H1 (cell line): ENCODE results near the gene PRMT5. TPM values are rescaled to one million over a fixed set of nuclear protein-coding genes. Genes with fewer than 3 reads are reported as not detected.
A peak's percentile ranks its signal among the peaks of the same experiment; 100 is the strongest.

Experiments used
- CTCF ChIA-PET: fragments of 300-600 bp; sonication (Branson Sonifier 250); formaldehyde crosslinking; loops from one replicate; lab custom pipeline; 2021; ENCODE audit not compliant: partially characterized antibody; lab: Charles Lee
- POLR2A ChIA-PET: fragments of 300-600 bp; sonication (Branson Sonifier 250); formaldehyde crosslinking; loops from one replicate; lab custom pipeline; 2021; ENCODE audit warnings: inconsistent platforms; ENCODE audit not compliant: partially characterized antibody; lab: Charles Lee
- DNase-seq, 2 experiments: peaks; one replicate each; pipeline versions ENCODE4 v3.0.0 to v3.0.0-alpha.2; 2010 to 2022; ENCODE audit warnings: low spot score in 2 of 2, low read depth in 1 of 2, mixed read lengths in 1 of 2
- FAIRE-seq: peaks from 2 replicates; lab custom pipeline; 2011; peaks lifted over from hg19 to GRCh38; lab: Jason Lieb, UNC
- H2AFZ ChIP-seq: 2 replicates; pipeline ENCODE4 v1.8.1; 2012; ENCODE audit warnings: low read length, inconsistent platforms
- H2AK5ac ChIP-seq: 2 replicates; pipeline ENCODE4 v1.6.1; 2013; ENCODE audit warnings: low read depth, low read length
- H2BK120ac ChIP-seq: replicated peaks from 2 replicates; pipeline ENCODE3; 2013; ENCODE audit warnings: low read depth, low read length, inconsistent platforms
- H2BK12ac ChIP-seq: 2 replicates; pipeline ENCODE4 v1.6.1; 2013; ENCODE audit warnings: low read depth, low read length
- H2BK15ac ChIP-seq: 2 replicates; pipeline ENCODE4 v1.6.1; 2013; ENCODE audit warnings: low read length
- H2BK20ac ChIP-seq: 2 replicates; pipeline ENCODE4 v1.6.1; 2013; ENCODE audit warnings: low read length
- H2BK5ac ChIP-seq: 2 replicates; pipeline ENCODE4 v1.6.1; 2013; ENCODE audit warnings: low read depth, low read length
- H3K14ac ChIP-seq: 2 replicates; pipeline ENCODE4 v1.6.1; 2013; ENCODE audit warnings: inconsistent platforms; ENCODE audit not compliant: insufficient read length
- H3K18ac ChIP-seq: 2 replicates; pipeline ENCODE4 v1.6.1; 2013; ENCODE audit warnings: low read length; ENCODE audit errors: extremely low read depth
- H3K23ac ChIP-seq: 2 replicates; pipeline ENCODE4 v1.6.1; 2013; ENCODE audit warnings: inconsistent platforms; ENCODE audit not compliant: insufficient read length
- H3K23me2 ChIP-seq: 2 replicates; pipeline ENCODE4 v1.6.1; 2013; ENCODE audit warnings: low read depth, low read length
- H3K27ac ChIP-seq: 2 replicates; pipeline ENCODE4 v1.6.1; 2011; ENCODE audit warnings: low read depth, low read length, inconsistent platforms
- H3K27me3 ChIP-seq, 4 experiments: replicated peaks in 1 of 4; 1 replicate in 1 of 4; 2 replicates in 3 of 4; pipeline versions ENCODE4 v1.6.1 to v1.8.1; 2011 to 2013; ENCODE audit warnings: low read length in 3 of 4, mild to moderate bottlenecking in 3 of 4, inconsistent platforms in 2 of 4, mixed read lengths in 2 of 4, moderate library complexity in 1 of 4; ENCODE audit not compliant: control insufficient read depth in 3 of 4, insufficient read depth in 3 of 4; ENCODE audit errors: extremely low read depth in 1 of 4
- H3K36me3 ChIP-seq, 4 experiments: 2 replicates each; pipeline versions ENCODE4 v1.6.1 to v1.8.1; 2011 to 2013; ENCODE audit warnings: mild to moderate bottlenecking in 4 of 4, low read length in 3 of 4, moderate library complexity in 2 of 4, control low read depth in 1 of 4, inconsistent platforms in 1 of 4; ENCODE audit not compliant: insufficient read depth in 4 of 4, control insufficient read depth in 2 of 4
- H3K4ac ChIP-seq: replicated peaks from 2 replicates; pipeline ENCODE3; 2013; ENCODE audit warnings: low read length, low read depth, mixed read lengths, inconsistent platforms; ENCODE audit not compliant: insufficient read length
- H3K4me1 ChIP-seq, 4 experiments: replicated peaks in 1 of 4; 1 replicate in 1 of 4; 2 replicates in 3 of 4; pipeline versions ENCODE4 v1.6.1 to v1.8.1; 2011 to 2013; ENCODE audit warnings: low read length in 3 of 4, inconsistent platforms in 2 of 4, mixed read lengths in 1 of 4; ENCODE audit not compliant: insufficient read depth in 4 of 4, control insufficient read depth in 3 of 4
- H3K4me2 ChIP-seq, 2 experiments: 2 replicates each; pipeline versions ENCODE4 v1.6.1 to v1.8.1; 2011 to 2013; ENCODE audit warnings: low read depth in 2 of 2, low read length in 2 of 2, control low read depth in 1 of 2, inconsistent platforms in 1 of 2, mild to moderate bottlenecking in 1 of 2; ENCODE audit not compliant: insufficient read depth in 1 of 2
- H3K4me3 ChIP-seq, 4 experiments: fragments of 200-600, 300-600 bp in 1 of 4; sonication (generic), shearing (Covaris generic), sonication (Bioruptor Twin) in 1 of 4; 2 replicates each; pipeline versions ENCODE4 v1.5.1 to v1.8.1; 2011 to 2016; ENCODE audit warnings: low read length in 4 of 4, low read depth in 3 of 4, control low read depth in 2 of 4, inconsistent platforms in 2 of 4, mild to moderate bottlenecking in 2 of 4, mixed read lengths in 1 of 4, moderate library complexity in 1 of 4; ENCODE audit not compliant: insufficient read depth in 2 of 4; ENCODE audit errors: extremely low read depth in 1 of 4
- H3K56ac ChIP-seq: replicated peaks from 2 replicates; pipeline ENCODE3; 2013; ENCODE audit warnings: low read depth, mild to moderate bottlenecking, mixed read lengths, low read length, inconsistent platforms; ENCODE audit not compliant: insufficient read length
- H3K79me1 ChIP-seq: 2 replicates; pipeline ENCODE4 v1.6.1; 2013; ENCODE audit warnings: low read depth, low read length, control low read depth
- H3K79me2 ChIP-seq, 2 experiments: 2 replicates each; pipeline versions ENCODE4 v1.6.1 to v1.8.1; 2012 to 2013; ENCODE audit warnings: low read length in 2 of 2, mild to moderate bottlenecking in 2 of 2, inconsistent platforms in 1 of 2; ENCODE audit not compliant: insufficient read depth in 2 of 2, control insufficient read depth in 1 of 2
- H3K9ac ChIP-seq, 4 experiments: replicated peaks in 1 of 4; 1 replicate in 1 of 4; 2 replicates in 3 of 4; pipeline versions ENCODE4 v1.6.1 to v1.8.1; 2011 to 2013; ENCODE audit warnings: low read depth in 3 of 4, low read length in 3 of 4, control low read depth in 2 of 4, mild to moderate bottlenecking in 2 of 4, moderate library complexity in 2 of 4, inconsistent platforms in 1 of 4; ENCODE audit errors: extremely low read depth in 1 of 4
- H3K9me3 ChIP-seq, 2 experiments: 2 replicates each; pipeline versions ENCODE4 v1.6.1 to v1.8.1; 2012 to 2013; ENCODE audit warnings: mild to moderate bottlenecking in 2 of 2, moderate library complexity in 2 of 2, control low read depth in 1 of 2, inconsistent platforms in 1 of 2, low read depth in 1 of 2, low read length in 1 of 2, mixed read lengths in 1 of 2; ENCODE audit not compliant: insufficient read depth in 2 of 2
- H4K20me1 ChIP-seq, 2 experiments: replicated peaks in 1 of 2; 2 replicates each; pipeline versions ENCODE3 to v1.8.1; 2011 to 2013; ENCODE audit warnings: inconsistent platforms in 2 of 2, low read length in 2 of 2, mild to moderate bottlenecking in 1 of 2; ENCODE audit not compliant: insufficient read depth in 2 of 2, control insufficient read depth in 1 of 2
- H4K5ac ChIP-seq: 2 replicates; pipeline ENCODE4 v1.6.1; 2013; ENCODE audit warnings: low read length, low read depth, mixed read lengths, inconsistent platforms; ENCODE audit not compliant: insufficient read length
- H4K8ac ChIP-seq: 2 replicates; pipeline ENCODE4 v1.8.0; 2013; ENCODE audit warnings: mild to moderate bottlenecking, moderate library complexity, low read length, inconsistent platforms; ENCODE audit not compliant: insufficient read depth; ENCODE audit errors: extremely low read depth
- H4K91ac ChIP-seq: replicated peaks from 2 replicates; pipeline ENCODE3; 2013; ENCODE audit warnings: low read length, mixed read lengths, inconsistent platforms; ENCODE audit not compliant: insufficient read length
- BRCA1 ChIP-seq: IDR thresholded peaks from 2 replicates; pipeline ENCODE4 v1.6.1; 2012; ENCODE audit warnings: low read depth, low read length, improper control_type of control experiment
- EP300 ChIP-seq, 2 experiments: IDR thresholded peaks; 1 replicate in 1 of 2; 2 replicates in 1 of 2; pipeline ENCODE4 v1.6.1; 2011 to 2012; ENCODE audit warnings: low read depth in 2 of 2, low read length in 2 of 2, mild to moderate bottlenecking in 2 of 2, borderline replicate concordance in 1 of 2, inconsistent platforms in 1 of 2, moderate library complexity in 1 of 2
- JUN ChIP-seq: IDR thresholded peaks from 2 replicates; pipeline ENCODE4 v1.6.1; 2011; ENCODE audit warnings: low read depth, mild to moderate bottlenecking, improper control_type of control experiment, low read length
- NRF1 ChIP-seq: IDR thresholded peaks from 2 replicates; pipeline ENCODE4 v1.6.1; 2011; ENCODE audit warnings: mild to moderate bottlenecking, low read depth, low read length, improper control_type of control experiment
- SIX5 ChIP-seq: IDR thresholded peaks from 2 replicates; pipeline ENCODE4 v1.6.1; 2011; ENCODE audit warnings: mild to moderate bottlenecking, low read depth, low read length
- WGBS, 2 experiments: shearing (Covaris generic) in 1 of 2; methylation state at CpG; one replicate each; pipeline versions ENCODE4 v1.1.6 to v1.1.7; 2013 to 2015; ENCODE audit warnings: low lambda C conversion rate in 2 of 2, mixed read lengths in 2 of 2, inconsistent platforms in 1 of 2, low coverage in 1 of 2, missing lambda C conversion rate in 1 of 2; ENCODE audit not compliant: insufficient replicate concordance in 2 of 2, insufficient coverage in 1 of 2, insufficient read length in 1 of 2; ENCODE audit errors: extremely low coverage in 1 of 2, missing lambda C conversion rate in 1 of 2; 5-methylcytosine and 5-hydroxymethylcytosine counted together
- long read RNA-seq, 2 experiments: library from RNA in 1 of 2; library from capped mRNA in 1 of 2; stranded (forward); transcript quantifications; one replicate each; pipeline ENCODE4 v2.0.0, GENCODE V29; 2021; ENCODE audit warnings: inconsistent platforms in 1 of 2
- polyA minus RNA-seq, 3 experiments: library from RNA; depleted of rRNA, polyadenylated mRNA; stranded (reverse); fragments of >200 nt; gene quantifications; 1 replicate in 2 of 3; 2 replicates in 1 of 3; pipeline ENCODE4 v1.2.3, GENCODE V29; 2011
- polyA plus RNA-seq, 7 experiments: library from polyadenylated mRNA; depleted of rRNA in 3 of 7; stranded (reverse) in 5 of 7; unstranded in 2 of 7; fragments of >200 nt in 5 of 7; fragments of 200-250 nt in 2 of 7; gene quantifications; 1 replicate in 5 of 7; 2 replicates in 1 of 7; 4 replicates in 1 of 7; pipeline versions ENCODE4 v1.2.1 to v1.2.3, GENCODE V29; 2011 to 2013; ENCODE audit warnings: missing spikeins in 2 of 7, mixed read lengths in 2 of 7
- total RNA-seq: library from RNA; stranded (reverse); fragmentation: NEBNext Ultra II Directional; extraction: Animal tissue kit (Norgen Biotek cat#: 25700); gene quantifications from 2 replicates; pipeline ENCODE4 v1.2.1, GENCODE V29; 2021
- TF ChIP-seq, protein P1 (sequence below): IDR thresholded peaks from 2 replicates; pipeline ENCODE4 v1.6.1; 2011; ENCODE audit warnings: low read length, improper control_type of control experiment

The PRMT5 gene
- 159 and 171 TPM in 2 replicates for total RNA-seq
- polyA plus RNA-seq (2011; rRNA removed), result 329 and 402 TPM in 2 replicates
- 274 TPM for polyA plus RNA-seq (2011; cell fraction: cytosol; rRNA removed)
- polyA plus RNA-seq (2011; cell fraction: nucleus; rRNA removed), result 275 TPM
- 145 to 187 TPM (median 170 TPM) in 4 replicates for polyA plus RNA-seq (2012, experiment 1 of 2)
- 336 TPM for polyA plus RNA-seq (2012, experiment 2 of 2)
- 113 TPM for polyA plus RNA-seq (2013, experiment 1 of 2)
- 99.5 TPM for polyA plus RNA-seq (2013, experiment 2 of 2)
- 439 and 469 TPM in 2 replicates for polyA minus RNA-seq (2011; rRNA and poly(A)+ RNA removed)
- polyA minus RNA-seq (2011; cell fraction: cytosol; rRNA and poly(A)+ RNA removed), result 207 TPM
- 156 TPM for polyA minus RNA-seq (2011; cell fraction: nucleus; rRNA and poly(A)+ RNA removed)
- long read RNA-seq, experiment 1, transcript PRMT5-202 (17 exons, 2,531 nt), result major isoform, 15 of 117 reads
- long read RNA-seq, experiment 1, partial matches to known transcripts, result 77 of 117 reads
- long read RNA-seq, experiment 1, other reads (novel, unspliced or antisense), result 21 of 117 reads
- long read RNA-seq, experiment 2, transcript PRMT5-202 (17 exons, 2,531 nt), result major isoform, 41 of 77 reads
- long read RNA-seq, experiment 2, partial matches to known transcripts, result 15 of 77 reads
- long read RNA-seq, experiment 2, other reads (novel, unspliced or antisense), result 17 of 77 reads

DNA sequence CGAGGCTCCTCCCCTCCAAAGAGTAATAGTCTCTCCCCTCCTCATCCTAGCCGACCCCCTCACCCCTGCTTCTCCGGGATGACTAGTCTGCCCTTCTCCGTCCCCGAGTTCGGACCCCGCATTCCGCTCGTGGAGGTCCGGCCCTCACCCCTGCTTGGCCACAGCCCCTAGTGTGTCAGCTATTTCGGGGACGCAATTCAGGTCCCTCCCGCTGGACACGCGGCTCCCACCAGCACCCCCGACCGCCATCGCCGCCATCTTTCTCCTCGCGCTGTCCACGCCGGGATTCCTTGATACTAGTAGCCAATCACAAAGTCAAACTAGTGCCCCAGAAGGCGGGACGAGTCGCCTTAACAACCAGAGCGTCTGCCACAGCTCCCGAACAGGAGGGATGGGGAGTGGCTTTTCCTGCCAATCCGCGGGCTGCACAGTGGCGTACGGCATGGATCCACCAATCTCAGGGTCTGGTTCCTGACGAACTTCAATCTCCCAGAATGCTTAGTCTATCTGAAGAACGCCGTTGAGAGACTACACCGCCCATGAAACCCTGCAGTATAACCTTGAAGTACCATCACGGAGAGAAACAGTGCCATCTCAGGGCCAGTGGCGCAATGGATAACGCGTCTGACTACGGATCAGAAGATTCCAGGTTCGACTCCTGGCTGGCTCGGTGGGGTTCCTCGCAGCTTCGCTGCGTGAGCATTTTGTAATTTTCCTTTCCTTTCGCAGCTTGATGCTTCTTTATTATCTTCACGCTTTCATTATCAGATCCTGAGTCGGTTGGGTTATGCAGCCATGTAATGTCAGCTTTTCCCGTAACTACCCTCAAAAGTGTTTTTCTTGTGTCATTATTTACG lies at the start of gene PRMT5:
PRMT5 (minus strand) TSS at position 273 of the 857 bp plus-strand sequence; CDS start at position 258, 15 bp downstream.
- Histone ChIP-seq H2BK120ac (no peak within 1 kb of the TSS), H3K36me3 (peaks cover 14 to 29% (median 22%) of the 10 kb centered on the region in 4 experiments; a peak in 7 of 8 replicates), H3K4ac (no peak within 1 kb of the TSS), H3K18ac (peak within 1 kb of the TSS; percentile 88), H3K79me1 (peaks cover 5% of the 10 kb centered on the region; the same call in 1 of the 2 replicates), H4K91ac (peak within 1 kb of the TSS; percentile 58), H2BK5ac (peak within 1 kb of the TSS; percentile 95), H4K5ac (peak within 1 kb of the TSS; percentile 96), H3K23me2 (peaks cover 9% of the 10 kb centered on the region), H3K27me3 (no peaks in the 10 kb centered on the region), H3K9me3 (no peaks in the 10 kb centered on the region), H3K4me2 (peak within 1 kb of the TSS; percentile 88 to 93), H2AK5ac (no peak within 1 kb of the TSS), H3K4me3 (peak within 1 kb of the TSS; percentile 65 to 94 (median 86)), H3K27ac (peak within 1 kb of the TSS; percentile 95), H3K4me1 (peaks cover 0 to 3% (median 1%) of the 10 kb centered on the region in 4 experiments; a peak in 3 of 7 replicates), H3K56ac (peak within 1 kb of the TSS; percentile 74), H4K20me1 (peaks cover 0 to 2% of the 10 kb centered on the region in 2 experiments), H3K9ac (peak within 1 kb of the TSS; percentile 82 to 96 (median 89)), H3K79me2 (peaks cover 5 to 21% of the 10 kb centered on the region in 2 experiments), H3K14ac (no peak within 1 kb of the TSS), H2AFZ (peak within 1 kb of the TSS; percentile 77), H2BK15ac (no peak within 1 kb of the TSS), H4K8ac (peak within 1 kb of the TSS; percentile 99; the same call in 1 of the 2 replicates), H2BK20ac (no peak within 1 kb of the TSS), H2BK12ac (no peak within 1 kb of the TSS; the same call in 1 of the 2 replicates), H3K23ac (no peak within 1 kb of the TSS)
- CTCF ChIA-PET, result interaction anchor here (0.6 to 3.2 kb wide), 30 partner anchors 9 to 371 kb away, joined by 3 to 22 read pairs (median 4); partner anchors contain the start of genes AJUBA, HAUS4, LRP10 and PSMB11
- DNase-seq, result peak; percentile 99
- 2% methylated on average over 51 of the region's 51 CpGs; no CpG with 5 or more reads in 1 of the 2 experiments for WGBS, 2 experiments
- POLR2A ChIA-PET, result interaction anchor here (0.6 to 4.6 kb wide), 30 partner anchors 10 to 608 kb away, joined by 3 to 67 read pairs (median 5); partner anchors contain the start of genes ACIN1, AJUBA, C14orf119 and HAUS4
- FAIRE-seq, result peak; percentile 87
- no peak for TF ChIP-seq SIX5
- TF ChIP-seq BRCA1, result no peak
- TF ChIP-seq JUN, result no peak
- peak; percentile 48; the same call in 1 of the 2 replicates for TF ChIP-seq NRF1
- no peak for TF ChIP-seq EP300 (IDR thresholded peaks at IDR 0.05; ENCODE audit: borderline replicate concordance in 1 of 2, low read depth in 2 of 2, low read length in 2 of 2)
- TF ChIP-seq, protein P1, sequence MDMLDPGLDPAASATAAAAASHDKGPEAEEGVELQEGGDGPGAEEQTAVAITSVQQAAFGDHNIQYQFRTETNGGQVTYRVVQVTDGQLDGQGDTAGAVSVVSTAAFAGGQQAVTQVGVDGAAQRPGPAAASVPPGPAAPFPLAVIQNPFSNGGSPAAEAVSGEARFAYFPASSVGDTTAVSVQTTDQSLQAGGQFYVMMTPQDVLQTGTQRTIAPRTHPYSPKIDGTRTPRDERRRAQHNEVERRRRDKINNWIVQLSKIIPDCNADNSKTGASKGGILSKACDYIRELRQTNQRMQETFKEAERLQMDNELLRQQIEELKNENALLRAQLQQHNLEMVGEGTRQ, result no peak
